HCT116 (cell line): ENCODE measurements around the gene TMEM128.
A peak's percentile ranks its signal among the peaks of the same experiment; 100 is the strongest.

Experiments used
- EZH2 ChIP-seq: fragments of 200-600 bp; sonication (generic); IDR thresholded peaks from 2 replicates; pipeline ENCODE4 v1.6.1; 2017; ENCODE audit warnings: antibody characterized with exemption, mixed run types
- EZH2phosphoT487 ChIP-seq: fragments of 200-600 bp; IDR thresholded peaks from 2 replicates; pipeline ENCODE4 v1.6.1; 2018; ENCODE audit warnings: antibody characterized with exemption, borderline replicate concordance
- SIN3A ChIP-seq: IDR thresholded peaks from 2 replicates; pipeline ENCODE4 v1.6.1; 2012; ENCODE audit warnings: low read depth
- TF ChIP-seq, protein P1 (sequence below): IDR thresholded peaks from 2 replicates; pipeline ENCODE4 v1.6.1; 2012; ENCODE audit warnings: low read depth
- TF ChIP-seq, protein P2 (sequence below), 3 experiments: fragments of 200-600 bp in 1 of 3; sonication (generic) in 1 of 3; IDR thresholded peaks in 2 of 3; conservative IDR thresholded peaks in 1 of 3; 2 replicates each; pipeline ENCODE4 v1.5.1; 2012 to 2017; ENCODE audit warnings: low read depth in 2 of 3, low read length in 2 of 3, antibody characterized with exemption in 1 of 3, borderline replicate concordance in 1 of 3, control low read depth in 1 of 3, mild to moderate bottlenecking in 1 of 3, mixed read lengths in 1 of 3, mixed run types in 1 of 3, moderate library complexity in 1 of 3; ENCODE audit not compliant: insufficient read depth in 1 of 3

DNA sequence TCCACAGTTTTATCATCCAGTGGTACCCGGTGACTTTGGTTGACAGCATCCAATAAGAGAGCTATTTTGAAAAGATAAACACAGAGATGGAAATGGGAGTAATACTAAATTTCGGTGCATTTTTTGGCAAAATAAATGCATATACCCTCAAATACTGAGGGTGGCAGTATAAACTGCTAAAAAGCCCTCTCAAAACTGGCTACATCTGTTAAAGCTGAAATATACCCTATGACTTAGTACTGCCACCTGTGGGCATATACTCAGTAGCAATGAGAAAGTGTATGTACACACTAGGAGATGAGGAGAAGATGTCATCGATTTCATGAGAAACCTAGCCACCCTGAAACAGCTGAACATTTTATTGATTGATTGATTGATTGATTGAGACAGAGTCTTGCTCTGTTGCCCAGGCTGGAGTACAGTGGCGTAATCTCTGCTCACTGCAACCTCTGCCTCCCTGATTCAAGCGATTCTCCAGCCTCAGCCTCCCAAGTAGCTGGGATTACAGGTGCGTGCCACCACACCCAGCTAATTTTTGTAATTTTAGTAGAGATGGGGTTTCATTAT lies 12.2 kb upstream of the TMEM128 start:
- TF ChIP-seq EZH2phosphoT487 (no peak), EZH2 (no peak), SIN3A (no peak)
- TF ChIP-seq, protein P1, sequence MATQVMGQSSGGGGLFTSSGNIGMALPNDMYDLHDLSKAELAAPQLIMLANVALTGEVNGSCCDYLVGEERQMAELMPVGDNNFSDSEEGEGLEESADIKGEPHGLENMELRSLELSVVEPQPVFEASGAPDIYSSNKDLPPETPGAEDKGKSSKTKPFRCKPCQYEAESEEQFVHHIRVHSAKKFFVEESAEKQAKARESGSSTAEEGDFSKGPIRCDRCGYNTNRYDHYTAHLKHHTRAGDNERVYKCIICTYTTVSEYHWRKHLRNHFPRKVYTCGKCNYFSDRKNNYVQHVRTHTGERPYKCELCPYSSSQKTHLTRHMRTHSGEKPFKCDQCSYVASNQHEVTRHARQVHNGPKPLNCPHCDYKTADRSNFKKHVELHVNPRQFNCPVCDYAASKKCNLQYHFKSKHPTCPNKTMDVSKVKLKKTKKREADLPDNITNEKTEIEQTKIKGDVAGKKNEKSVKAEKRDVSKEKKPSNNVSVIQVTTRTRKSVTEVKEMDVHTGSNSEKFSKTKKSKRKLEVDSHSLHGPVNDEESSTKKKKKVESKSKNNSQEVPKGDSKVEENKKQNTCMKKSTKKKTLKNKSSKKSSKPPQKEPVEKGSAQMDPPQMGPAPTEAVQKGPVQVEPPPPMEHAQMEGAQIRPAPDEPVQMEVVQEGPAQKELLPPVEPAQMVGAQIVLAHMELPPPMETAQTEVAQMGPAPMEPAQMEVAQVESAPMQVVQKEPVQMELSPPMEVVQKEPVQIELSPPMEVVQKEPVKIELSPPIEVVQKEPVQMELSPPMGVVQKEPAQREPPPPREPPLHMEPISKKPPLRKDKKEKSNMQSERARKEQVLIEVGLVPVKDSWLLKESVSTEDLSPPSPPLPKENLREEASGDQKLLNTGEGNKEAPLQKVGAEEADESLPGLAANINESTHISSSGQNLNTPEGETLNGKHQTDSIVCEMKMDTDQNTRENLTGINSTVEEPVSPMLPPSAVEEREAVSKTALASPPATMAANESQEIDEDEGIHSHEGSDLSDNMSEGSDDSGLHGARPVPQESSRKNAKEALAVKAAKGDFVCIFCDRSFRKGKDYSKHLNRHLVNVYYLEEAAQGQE = no peak
- TF ChIP-seq, protein P2, sequence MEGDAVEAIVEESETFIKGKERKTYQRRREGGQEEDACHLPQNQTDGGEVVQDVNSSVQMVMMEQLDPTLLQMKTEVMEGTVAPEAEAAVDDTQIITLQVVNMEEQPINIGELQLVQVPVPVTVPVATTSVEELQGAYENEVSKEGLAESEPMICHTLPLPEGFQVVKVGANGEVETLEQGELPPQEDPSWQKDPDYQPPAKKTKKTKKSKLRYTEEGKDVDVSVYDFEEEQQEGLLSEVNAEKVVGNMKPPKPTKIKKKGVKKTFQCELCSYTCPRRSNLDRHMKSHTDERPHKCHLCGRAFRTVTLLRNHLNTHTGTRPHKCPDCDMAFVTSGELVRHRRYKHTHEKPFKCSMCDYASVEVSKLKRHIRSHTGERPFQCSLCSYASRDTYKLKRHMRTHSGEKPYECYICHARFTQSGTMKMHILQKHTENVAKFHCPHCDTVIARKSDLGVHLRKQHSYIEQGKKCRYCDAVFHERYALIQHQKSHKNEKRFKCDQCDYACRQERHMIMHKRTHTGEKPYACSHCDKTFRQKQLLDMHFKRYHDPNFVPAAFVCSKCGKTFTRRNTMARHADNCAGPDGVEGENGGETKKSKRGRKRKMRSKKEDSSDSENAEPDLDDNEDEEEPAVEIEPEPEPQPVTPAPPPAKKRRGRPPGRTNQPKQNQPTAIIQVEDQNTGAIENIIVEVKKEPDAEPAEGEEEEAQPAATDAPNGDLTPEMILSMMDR (IDR thresholded peaks at IDR 0.05 in 2 of 3, conservative IDR thresholded peaks at IDR 0.05 in 1 of 3; ENCODE audit: borderline replicate concordance in 1 of 3, insufficient read depth in 1 of 3, low read depth in 2 of 3, low read length in 2 of 3) = peak; percentile 52 to 96 (median 74)
